Activated CD4-positive, alpha-beta T cell treated with anti-CD3 and anti-CD28 coated beads for 4 hours (primary cell): ENCODE measurements around the gene MPI.
A peak's percentile ranks its signal among the peaks of the same experiment; 100 is the strongest.

ENCODE experiments used
- DNase-seq, 2 donors: peaks; one replicate each; pipeline ENCODE4 v3.0.0-alpha.2; 2020

MPI gene

GRCh38 chr15:74889883-74890664 is at the start of gene MPI:
Gene MPI, plus strand, starts transcription at chr15:74890042. Its CDS starts 32 bp downstream, at chr15:74890074.
- peak; percentile 82 to 83 for DNase-seq

GRCh38 chr15:74840851-74841775 is 48.7 kb upstream of the MPI start:
- no peak for DNase-seq

GRCh38 chr15:74841891-74842373 is 47.9 kb upstream of the MPI start:
- DNase-seq, result no peak

GRCh38 chr15:74842581-74843444 is 47.0 kb upstream of the MPI start, which contains the start of gene ULK3:
Gene ULK3, minus strand, starts transcription at chr15:74843156. Its CDS starts 51 bp downstream, at chr15:74843105.
- DNase-seq, result peak; percentile 90 to 92

DNA sequence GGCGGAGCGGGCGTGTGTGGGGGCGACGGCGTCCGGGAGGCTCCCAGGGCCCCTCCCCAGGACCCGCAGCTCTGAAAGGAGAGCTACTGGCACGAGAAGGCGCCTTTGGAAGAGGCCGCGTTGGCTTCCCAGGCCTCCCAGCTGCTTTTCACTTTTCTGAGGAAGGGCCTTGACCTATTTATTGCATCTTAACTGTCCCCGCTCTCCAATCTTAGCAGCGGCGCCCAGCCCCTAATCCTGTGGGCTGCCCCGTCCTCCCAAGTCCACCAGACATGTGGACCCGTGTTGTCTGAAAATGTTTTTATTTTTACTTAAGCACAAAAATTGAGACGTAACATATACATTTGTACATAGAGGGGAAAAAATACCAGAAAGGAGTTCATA is 46.4 kb upstream of the MPI start:
- DNase-seq, result no peak

DNA sequence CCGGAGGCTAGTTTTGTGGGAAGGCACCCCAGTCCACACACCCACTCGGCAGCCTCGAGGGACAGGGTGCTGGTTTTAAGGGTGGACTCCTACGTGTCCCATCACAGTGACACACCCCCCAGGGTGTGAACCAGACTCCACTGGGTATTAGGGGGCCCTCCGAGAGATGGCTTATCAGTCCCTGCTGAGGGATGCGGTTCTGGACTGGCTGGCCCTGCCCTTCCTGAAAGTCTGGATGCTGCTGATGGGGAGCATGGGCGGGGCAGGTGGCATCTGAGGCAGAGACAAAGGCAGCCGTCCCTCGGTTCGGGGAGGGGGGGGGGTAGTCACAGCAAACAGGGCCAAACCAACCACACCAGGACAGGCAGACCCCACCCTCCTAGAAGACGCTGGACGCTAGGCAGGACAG is 45.9 kb upstream of the MPI start:
- DNase-seq, result no peak

- DNase-seq, result peak in 1 of 2 donors; percentile 22
These were observed 45.3 kb upstream of the MPI start for GRCh38 chr15:74844319-74845207.

GRCh38 chr15:74845208-74845568 is 44.7 kb upstream of the MPI start:
- DNase-seq, result peak; percentile 53 to 61

DNA sequence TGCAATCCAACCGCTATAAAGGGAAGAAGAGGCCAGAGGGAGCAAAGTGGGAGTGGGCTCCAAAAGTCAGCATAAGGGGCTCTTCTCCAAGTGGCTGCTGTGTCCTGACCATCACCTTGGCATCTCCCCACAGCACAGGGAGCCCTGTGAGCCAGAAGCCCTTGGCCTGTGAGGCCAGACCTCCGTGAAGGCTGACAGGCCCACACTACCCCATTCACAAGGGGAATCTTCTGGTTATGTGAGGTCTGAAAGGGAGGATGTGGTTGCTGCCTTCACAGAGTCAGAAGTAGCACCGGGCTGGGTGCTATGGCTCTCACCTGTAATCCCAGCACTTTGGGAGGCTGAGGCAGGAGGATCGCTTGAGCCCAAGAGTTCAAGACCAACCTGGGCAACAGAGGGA is 44.3 kb upstream of the MPI start:
- DNase-seq, result no peak

DNA sequence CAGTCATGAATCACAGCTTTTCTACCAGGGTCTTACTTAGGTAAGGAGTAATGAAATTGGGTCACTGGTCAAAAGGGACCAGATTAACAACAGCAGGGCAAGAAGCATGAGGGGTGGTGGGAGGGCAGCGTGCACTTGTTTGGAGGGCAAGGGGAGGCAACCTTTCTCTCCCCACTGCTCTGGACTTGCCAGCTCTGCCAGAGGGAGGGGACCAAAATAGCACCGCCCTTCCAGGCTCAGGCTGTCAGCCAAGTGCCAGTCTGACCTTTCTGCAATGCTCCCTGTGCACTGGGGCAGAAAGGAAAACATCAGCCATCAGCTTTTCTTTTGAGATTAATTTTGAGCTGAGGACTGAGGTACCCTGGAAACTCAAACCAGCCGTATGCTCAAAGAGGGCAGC is 42.4 kb upstream of the MPI start:
- DNase-seq, result no peak

- DNase-seq, result no peak
These were observed 39.4 kb upstream of the MPI start for GRCh38 chr15:74850393-74850792.

DNA sequence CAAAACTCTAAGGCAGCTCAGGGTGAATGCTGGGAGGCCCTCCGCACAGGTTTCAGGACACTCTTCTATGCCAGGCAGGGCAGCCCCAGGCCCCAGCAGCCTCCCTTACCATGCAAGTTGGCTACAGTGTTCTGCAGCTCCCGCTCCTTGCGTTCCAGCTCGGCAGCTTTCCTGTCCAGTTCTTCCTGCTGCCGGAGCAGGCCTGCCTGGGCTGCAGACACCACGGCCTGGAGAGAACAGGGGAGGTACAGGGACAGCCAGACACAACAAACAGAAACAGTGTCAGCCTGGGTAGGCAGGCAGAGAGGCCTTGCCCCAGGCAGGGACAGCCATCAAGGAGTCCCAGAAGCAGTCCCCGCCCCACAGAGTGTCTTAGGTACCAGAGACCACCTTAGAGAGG is 37.9 kb upstream of the MPI start:
- no peak for DNase-seq

GRCh38 chr15:74854453-74855022 is 35.3 kb upstream of the MPI start:
- no peak for DNase-seq

GRCh38 chr15:74855857-74856256 is 34.0 kb upstream of the MPI start:
- DNase-seq, result no peak

GRCh38 chr15:74856537-74856936 is 33.3 kb upstream of the MPI start:
- DNase-seq, result no peak

GRCh38 chr15:74857082-74857655 is 32.7 kb upstream of the MPI start:
- no peak for DNase-seq

DNA sequence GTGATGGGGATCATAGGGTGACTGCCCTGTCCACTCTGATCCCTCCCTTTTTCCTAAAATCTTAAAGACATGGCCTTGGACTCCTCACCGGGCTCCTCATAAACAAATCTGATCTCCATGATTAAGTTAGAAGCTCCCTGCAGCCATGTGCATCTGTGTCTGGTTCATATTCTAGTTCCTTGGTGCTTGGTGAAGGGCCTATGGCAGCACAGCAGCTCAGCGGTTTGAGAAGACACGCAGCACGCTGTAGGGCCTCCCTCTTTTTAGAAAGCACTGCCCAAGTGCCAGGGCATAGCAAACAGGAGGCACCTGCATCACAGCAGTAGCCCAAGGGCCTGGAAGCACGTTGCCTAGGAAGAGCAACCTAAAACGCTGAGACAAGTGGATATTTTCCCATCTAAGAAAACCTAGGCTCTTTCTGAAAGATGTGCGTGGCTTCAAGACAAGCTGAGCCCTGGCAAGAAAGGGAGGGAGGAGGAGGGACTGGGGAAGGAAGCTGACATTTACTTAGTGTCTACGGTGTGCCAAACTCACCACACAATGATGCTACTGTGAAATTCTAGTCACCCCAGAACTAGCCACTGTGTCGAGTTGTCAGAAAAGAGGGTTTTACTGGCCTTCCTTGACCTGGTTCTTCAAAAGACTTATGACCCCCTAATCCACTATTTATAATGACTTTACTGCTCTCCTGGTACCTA is 32.0 kb upstream of the MPI start:
- no peak for DNase-seq

GRCh38 chr15:74858369-74858740 is 31.5 kb upstream of the MPI start:
- no peak for DNase-seq

- no peak for DNase-seq
These were observed 26.4 kb upstream of the MPI start for GRCh38 chr15:74863239-74864056.
